H4 (cell line): ENCODE measurements around the gene SYNGR1. TPM values are rescaled to one million over a fixed set of nuclear protein-coding genes. Genes with fewer than 3 reads are reported as not detected.

Experiments
- DNase-seq: peaks from one replicate; pipeline ENCODE4 v3.0.0-alpha.2; 2015; ENCODE audit warnings: low spot score
- total RNA-seq: library from RNA; depleted of rRNA; stranded (reverse); fragments of >200 nt; shearing (Covaris generic); gene quantifications from 2 replicates; pipeline ENCODE4 v1.2.3, GENCODE V29; 2014; rRNA removed

The SYNGR1 gene
- total RNA-seq, 1 experiment from 2014 or later: 19.9 TPM

- DNase-seq: no peak
Measured at GRCh38 chr22:39429186-39429585, 79.4 kb downstream of the SYNGR1 start.

DNA sequence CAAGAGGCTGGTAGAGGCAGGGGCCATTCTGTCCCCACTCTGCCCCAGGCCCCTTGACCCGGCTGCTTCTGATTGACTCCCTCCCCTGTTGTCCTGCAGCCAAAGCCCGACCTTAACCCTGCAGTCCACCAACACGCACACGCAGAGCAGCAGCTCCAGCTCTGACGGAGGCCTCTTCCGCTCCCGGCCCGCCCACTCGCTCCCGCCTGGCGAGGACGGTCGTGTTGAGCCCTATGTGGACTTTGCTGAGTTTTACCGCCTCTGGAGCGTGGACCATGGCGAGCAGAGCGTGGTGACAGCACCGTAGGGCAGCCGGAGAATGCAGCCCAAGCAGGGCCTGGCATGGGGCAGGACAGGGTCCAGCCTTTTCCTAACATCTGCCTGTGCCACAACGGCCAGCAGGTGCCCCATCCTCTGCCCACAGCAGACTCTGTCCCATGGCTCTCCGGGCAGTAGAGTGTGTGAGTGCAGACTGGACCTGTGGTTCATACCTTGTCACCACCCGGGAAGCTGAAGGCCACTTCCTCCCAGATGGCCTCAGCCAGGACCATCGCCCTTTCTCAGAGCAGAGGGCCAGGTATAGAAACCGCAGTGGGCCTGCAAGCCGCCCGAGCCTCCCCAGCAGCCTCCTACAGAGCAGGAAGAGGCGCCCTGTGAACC is 80.3 kb downstream of the SYNGR1 start:
- no peak for DNase-seq

DNA sequence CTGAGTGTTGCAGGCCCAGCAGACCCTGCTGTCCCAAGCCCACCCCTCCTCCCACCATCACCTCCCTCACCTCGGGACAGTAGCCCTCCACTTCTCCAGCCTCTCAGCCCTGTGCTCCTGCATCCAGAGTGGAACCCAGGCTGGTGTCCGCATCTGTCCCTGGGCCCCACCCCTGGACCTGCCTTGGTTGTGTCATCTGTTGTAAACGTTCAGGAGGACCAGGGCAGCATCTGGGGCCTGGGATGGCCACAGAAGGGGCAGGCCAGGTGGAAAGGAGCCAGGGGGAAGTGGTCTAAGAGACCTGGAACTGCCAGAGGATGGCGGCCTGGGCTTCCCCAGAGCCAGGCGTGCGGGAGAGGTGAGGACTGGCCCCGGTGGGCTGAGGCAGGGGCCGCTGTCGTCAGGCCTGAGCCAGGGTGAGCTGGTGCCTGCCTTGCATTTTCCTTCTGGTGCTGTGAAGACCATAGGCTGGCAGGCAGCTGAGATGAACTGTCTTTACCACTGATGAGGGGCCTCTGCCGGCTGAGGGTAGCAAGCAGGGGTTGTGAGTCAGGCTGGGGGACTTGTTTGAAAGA is 80.9 kb downstream of the SYNGR1 start:
- no peak for DNase-seq

DNA sequence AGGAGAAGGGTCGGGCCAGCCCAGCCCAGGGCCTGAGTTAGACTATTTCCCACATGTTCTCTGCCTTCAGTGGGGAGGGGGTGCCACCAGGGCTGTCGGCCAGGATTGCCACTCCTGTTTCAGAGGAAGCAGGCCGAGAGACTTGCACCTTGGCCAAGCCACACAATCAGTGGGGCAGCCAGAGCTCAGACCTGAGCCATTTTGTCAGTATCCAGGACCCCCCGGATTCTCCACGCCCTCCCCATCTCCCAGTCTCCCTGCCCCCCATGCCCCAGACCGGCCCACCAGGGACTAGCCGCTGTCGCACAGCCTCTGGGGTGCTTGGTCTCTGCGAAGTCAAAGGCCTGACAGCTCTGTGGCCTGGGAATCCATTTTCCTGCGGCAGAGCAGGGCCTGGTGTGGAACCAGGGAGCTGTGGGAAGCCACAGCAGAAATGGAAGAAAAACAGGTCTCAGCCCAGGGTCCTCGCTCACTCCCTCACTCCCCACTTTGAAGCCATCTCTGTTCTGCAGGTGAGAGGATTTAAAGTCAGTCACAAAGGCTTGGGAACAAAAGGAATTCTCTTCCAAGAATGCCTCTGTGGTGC is 81.5 kb downstream of the SYNGR1 start:
- DNase-seq: no peak

GRCh38 chr22:39431821-39432251 is 82.0 kb downstream of the SYNGR1 start:
- DNase-seq: no peak

DNA sequence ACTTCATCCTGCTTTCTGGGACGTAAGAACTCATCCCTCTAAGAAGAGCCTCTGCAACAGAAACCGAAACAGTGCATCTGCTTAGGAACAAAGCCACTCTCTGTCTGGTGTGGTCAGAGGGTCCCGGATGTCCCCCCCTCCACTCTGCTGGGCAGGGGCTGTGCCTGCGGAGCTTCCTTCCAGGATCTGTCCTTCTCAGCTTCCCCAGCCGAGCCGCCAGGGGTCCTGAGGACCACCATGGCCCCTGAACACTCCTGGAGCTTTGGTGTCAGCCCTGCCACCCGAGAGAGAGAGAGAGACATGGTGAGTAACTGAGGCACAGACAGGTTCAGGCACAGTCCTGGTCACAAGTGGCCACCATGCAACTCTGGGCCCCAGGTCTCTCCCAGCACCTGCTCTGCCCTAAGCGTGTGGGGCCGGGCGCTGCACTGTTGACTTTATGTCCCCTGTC is 82.6 kb downstream of the SYNGR1 start:
- no peak for DNase-seq

DNA sequence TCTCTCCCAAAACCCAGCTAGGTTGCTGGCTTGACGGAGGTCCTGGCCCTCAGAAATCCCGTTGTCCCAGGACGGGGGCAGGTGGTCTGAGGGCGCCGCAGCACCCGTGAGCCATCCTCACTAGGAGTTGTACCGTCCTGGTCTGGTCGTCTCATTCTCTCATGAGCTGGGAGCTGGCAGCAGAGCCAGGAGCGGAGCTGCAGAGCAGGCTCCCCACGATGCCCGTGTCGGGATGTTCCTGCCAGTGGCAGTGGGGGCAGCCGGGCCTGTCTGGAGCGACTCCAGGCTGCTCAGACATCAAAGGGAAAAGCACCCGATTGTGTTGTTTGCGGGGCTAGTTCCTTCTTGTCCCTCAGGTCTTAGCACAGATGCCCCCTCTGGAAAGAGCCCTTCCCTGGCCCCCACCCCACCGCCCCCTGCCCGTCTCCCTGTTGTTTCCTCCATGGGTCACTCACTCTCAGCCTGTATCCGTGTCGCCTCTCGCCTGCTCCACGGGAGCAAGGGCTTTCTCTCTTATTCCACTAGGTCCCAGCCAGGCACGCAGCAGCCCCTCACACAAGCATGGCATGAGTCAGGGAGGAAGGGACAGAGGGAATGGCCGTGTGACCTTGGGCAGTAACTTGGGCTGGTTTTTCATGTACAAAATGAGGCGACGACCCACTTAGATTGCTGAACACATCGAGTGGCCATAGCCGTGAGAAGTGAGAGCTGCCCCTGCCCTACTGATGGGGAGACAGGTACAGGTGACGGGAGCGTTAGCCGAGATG is 83.9 kb downstream of the SYNGR1 start:
- no peak for DNase-seq

- DNase-seq: no peak
Measured at GRCh38 chr22:39434243-39434653, 84.5 kb downstream of the SYNGR1 start.

GRCh38 chr22:39434721-39435120 is 84.9 kb downstream of the SYNGR1 start:
- DNase-seq: no peak

Other genes with a start within 250 kb of the SYNGR1 start
- 0.37 and 1.7 TPM in 2 replicates for gene CBX7, start 197.3 kb upstream of the SYNGR1 start, total RNA-seq
- gene PDGFB, start 105.0 kb upstream of the SYNGR1 start, total RNA-seq: 0.14 TPM in 1 of 2 replicates, not detected in the other
- 2,177 and 2,312 TPM in 2 replicates for gene RPL3, start 30.4 kb upstream of the SYNGR1 start, total RNA-seq
- gene TAB1, start 49.8 kb downstream of the SYNGR1 start, total RNA-seq: 8.6 and 17.1 TPM in 2 replicates
- 0.80 and 1.1 TPM in 2 replicates for gene MGAT3, start 107.0 kb downstream of the SYNGR1 start, total RNA-seq
- 18.0 and 19.8 TPM in 2 replicates for gene MIEF1, start 152.3 kb downstream of the SYNGR1 start, total RNA-seq
- 379 and 444 TPM in 2 replicates for gene ATF4, start 170.6 kb downstream of the SYNGR1 start, total RNA-seq
- 92.5 and 123 TPM in 2 replicates for gene RPS19BP1, start 182.8 kb downstream of the SYNGR1 start, total RNA-seq
- 0.19 TPM in 1 of 2 replicates, not detected in the other for gene CACNA1I, start 220.8 kb downstream of the SYNGR1 start, total RNA-seq